ENCODE measurements around the gene TCP11.

The TCP11 gene
- total RNA-seq, result 0 reads per million in 4 donors

GRCh38 chr6:35141007-35141655, at the start of gene TCP11:
Gene TCP11 (minus strand): TSS chr6:35141339. CDS start chr6:35140870, 469 bp downstream.
- DNase-seq, result peak in 1 of 5 donors; percentile 56

- DNase-seq, result no peak
Observed at GRCh38 chr6:35190306-35190705, 49.2 kb upstream of the TCP11 start.

DNA sequence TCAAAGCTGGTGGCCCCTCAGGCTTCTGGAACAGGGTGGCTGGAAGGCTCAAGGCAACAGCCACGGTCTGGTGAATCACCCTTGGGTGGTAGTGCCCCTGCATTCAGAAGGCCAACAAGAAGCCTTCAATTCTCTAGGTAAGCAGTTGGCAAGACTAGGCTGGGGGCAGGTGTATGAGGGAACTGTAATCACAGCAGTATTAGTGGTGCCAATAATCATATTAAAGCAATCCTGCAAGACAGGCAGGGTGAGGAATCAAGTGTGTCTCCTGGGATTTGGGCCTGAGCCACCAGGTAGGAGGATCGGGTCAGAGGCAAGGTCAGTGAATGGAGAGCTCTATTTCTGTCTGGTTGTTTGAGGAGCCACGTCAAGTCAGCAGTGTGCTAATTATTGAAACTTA, 47.7 kb upstream of the TCP11 start:
- DNase-seq, result no peak

DNA sequence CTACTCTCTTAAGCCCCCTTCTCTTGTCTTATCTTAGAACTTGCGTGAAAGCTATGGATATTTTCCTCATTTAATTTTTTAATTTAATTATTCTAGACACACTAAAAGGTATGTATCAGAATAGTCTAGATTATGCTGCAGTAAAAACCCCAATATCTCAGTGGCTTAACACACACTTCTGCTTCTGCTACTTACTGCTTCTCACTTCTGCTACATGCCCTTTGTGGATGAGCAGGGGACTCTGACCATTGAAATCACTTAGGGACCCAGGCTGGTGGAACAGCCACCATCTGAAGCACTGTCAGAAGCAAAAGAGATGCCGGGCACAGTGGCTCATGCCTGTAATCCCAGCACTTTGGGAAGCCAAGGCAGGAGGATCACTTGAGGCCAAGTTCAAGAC, 45.4 kb upstream of the TCP11 start:
- no peak for DNase-seq

DNA sequence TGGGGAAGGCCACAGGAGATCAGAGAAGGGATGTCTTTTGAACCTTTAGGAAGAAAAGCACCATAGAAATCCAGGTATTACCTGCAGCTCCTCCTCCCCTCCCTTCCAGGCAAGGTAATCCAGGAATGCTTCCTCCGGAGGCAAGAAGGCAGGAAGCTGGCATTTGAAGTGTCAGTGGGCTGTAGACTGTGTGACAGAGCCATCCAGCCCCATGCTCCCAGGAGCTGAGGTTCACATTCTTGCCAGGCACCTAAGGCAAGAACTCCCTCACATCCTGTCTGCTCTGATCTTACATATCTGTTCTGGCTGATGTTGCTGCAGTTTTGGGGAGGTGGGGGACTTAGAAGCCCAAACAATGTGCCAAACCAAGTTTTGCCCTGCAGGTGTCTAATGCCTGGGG, 44.8 kb upstream of the TCP11 start:
- DNase-seq, result no peak

DNA sequence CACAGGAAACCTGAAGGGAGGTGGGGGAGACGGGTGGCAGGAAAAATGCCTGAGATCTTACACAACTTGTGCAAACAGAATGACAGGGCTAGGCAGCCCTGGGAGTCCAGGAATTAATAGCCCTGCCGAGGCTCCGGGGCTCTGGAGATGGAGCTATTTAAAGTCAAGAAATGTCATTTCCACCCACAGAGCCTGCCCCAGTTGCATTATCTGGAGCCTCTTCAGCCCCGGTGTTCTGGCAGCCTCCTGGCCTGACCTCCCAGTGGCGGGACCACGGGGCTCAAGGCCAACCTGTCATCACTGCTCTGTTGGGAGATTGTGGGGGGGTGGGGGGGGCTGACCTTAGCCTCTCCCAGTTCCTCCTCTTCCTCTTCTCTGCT, 44.2 kb upstream of the TCP11 start:
- DNase-seq, result no peak

- no peak for DNase-seq
Observed at GRCh38 chr6:35184580-35185301, 43.6 kb upstream of the TCP11 start.

GRCh38 chr6:35183935-35184334, 42.8 kb upstream of the TCP11 start:
- DNase-seq, result no peak

DNA sequence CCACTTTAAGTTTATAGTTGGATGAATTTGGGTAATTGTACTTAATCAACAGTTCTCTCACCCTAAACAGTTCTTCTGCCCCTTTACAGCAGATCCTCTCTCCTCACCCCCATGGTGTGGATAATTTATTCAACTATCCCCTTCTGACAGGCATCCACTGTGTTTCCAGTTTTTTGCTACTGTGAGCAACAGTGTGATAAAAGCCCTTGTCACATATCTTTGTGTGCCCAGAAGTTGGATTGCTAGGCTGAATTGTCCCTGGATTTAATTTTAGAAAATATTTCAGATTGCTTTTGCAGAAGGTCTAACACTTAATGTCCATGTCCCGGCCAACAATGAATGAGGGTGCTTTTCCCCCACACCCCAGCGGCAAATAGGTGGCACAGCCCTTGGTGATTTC, 42.1 kb upstream of the TCP11 start:
- DNase-seq, result no peak

DNA sequence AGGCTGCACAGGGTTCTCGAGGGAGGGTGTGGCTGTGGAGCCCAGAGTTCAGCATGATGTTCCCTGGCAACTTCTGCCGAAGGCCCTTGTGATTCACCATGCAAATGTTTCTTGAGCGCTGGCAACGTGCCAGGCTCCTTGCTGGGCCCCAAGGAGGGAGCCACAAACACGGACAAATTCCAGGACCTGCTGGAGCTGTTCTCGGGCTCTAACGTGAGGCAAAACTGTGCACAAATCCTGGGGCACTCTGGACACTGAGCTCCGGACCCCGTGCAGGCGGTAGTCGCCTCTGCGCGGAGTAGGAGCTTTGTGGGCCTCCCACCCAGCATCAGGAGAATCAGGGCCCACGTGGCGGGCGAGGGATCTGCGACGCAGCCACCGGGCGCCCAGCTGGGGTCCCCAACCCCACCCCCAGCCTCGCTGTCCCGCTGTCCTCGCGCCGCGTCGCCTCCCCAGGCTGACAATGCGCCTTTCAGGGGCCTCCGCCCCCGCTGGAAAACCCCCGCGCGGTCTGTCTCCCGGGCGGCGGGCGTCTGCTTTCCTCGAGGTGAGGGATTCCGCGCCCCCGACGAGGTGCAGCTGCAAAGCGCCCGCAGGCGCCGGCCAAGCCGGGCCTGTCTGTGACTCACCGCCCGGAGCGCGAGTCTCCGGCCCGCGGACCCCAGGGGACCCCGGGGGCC, 40.9 kb upstream of the TCP11 start:
- DNase-seq, result no peak

DNA sequence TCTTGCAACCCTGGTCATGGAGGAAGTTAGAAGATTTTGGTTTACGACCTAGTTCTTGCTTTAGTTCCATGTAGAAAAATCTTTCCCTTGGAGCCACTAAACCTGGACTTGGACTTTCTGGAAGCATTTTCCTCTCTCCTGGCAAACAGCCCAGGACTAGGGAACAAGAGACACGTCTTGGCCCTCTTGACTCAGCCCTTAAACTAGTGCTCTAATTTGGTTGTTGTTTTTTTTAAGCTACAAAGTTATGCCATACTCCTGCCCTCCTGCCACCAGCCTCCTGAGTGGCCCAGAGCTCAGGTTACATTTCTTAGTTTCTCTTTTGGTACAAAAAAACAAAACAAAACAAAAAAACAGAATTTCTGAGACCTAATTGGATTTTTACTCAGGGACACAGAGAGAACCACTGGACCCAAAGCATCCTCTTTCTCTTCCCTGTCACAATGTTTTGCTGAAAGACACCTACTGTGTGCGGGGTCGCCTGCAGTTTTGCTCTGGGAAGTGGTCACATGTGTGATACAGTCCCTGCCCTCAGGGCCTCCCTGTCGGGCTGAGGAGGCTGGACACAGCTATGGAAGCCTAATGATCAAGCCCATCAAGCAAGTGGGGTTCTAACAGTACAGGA, 40.3 kb upstream of the TCP11 start:
- no peak for DNase-seq

DNA sequence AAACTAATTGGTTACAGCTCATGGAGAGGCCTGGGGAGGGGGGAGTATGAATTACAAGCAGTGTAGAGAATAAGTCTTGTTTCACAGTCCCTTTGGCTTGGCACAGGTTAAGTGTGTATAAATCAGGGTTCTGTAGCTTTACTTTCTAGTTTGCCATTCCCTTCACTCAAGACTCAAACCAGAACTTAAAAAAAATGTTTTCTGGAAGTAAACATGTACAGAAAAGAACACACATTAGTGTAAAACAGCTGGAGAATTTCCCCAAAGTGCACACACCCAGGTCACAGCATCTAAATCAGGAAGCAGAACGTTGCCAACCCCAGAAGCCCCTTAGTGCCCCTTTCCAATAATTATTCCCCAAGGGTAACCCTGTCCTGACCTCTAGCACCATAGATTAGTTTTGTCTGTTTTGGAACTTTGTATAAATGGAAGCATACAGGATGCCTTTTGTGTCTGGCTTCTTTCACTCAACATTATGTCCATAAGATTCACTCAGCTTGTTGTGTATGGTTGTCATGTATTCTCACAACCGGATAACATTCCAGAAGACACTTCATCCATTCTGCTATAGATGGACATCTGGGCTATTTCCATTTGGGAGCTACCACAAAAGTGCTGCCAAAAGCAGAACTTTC, 38.9 kb upstream of the TCP11 start:
- no peak for DNase-seq

DNA sequence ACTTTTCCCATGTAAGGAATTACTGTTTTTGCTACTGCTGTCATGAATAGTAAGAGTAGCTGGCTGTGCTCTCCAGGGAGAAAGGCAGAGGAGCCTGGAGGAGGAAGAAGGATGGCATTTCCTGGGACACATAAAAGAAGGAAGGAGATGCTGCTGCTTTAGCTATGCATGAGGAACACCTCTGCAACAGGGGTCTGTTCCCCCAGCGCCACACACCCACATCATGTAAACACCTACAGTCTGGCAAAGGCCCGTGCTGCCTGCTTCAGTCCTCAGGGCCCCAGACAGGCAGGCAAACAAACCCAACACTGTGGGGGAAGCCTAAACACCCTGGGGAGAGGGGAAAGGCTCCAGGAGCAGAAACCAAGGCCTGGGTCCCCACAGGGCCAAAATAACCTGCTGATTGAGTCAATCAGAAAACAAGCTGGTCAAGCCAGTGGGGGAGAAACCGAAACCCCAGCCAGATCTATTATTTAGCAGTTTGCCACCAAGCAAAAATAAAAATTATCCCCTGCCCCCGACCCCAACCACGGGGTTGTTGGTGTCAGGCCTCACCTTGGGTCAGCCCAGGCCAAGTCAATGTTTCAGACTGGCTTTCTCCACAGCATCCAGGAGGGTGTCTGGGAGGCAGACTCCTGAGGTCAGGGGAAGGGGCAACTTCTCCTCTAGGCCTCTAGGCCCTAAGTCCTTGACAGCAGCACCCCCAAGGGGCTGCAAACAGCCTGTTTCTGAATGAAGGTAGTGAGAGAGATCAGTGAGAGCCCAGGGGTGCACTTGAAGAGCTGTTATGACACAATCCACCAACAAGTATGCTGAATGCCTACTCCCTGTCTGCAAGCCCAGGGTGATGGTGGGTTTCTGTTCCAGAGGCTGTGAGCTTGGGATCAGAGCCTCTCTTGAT, 38.0 kb upstream of the TCP11 start:
- peak in 1 of 5 donors; percentile 12 for DNase-seq

GRCh38 chr6:35178012-35178411, 36.9 kb upstream of the TCP11 start:
- no peak for DNase-seq

DNA sequence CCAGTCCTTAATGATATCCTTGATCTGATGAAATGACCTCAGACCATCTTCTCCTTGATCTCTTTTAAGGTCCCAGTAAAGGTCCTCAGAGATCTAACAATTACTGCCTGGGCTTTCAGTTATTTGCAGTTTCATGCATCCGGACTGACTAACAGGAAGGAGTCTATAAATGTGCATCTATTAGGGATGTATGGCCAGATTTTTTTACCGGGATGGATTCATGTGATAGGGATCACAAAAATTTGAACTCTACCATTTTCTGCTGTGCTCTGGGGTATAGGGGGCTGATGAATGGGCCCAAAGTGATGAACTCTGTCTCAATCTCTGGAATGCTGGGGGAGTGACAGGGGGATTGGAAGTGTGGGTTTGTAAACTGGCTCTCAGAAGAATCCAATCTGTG, 36.5 kb upstream of the TCP11 start:
- no peak for DNase-seq

GRCh38 chr6:35177157-35177556, 36.0 kb upstream of the TCP11 start:
- DNase-seq, result no peak

GRCh38 chr6:35176301-35177024, 35.3 kb upstream of the TCP11 start:
- DNase-seq, result no peak

DNA sequence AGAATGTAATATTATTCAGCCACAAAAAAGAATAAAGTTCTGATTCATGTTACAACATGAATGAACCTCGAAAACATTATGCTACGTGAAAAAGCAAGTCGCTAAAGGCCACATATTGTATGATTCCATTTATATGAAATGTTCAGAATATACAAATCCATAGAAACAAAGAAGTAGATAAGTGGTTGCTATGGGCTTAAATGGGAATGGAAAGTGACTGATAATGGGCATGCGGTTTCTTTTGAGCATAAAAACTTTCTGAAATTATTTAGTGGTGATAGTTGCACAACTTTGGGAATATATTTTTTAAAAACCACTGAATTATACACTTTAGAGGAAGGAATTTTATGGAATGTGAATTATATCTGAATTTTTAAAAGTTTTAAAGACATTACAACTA, 33.4 kb upstream of the TCP11 start:
- DNase-seq, result no peak

DNA sequence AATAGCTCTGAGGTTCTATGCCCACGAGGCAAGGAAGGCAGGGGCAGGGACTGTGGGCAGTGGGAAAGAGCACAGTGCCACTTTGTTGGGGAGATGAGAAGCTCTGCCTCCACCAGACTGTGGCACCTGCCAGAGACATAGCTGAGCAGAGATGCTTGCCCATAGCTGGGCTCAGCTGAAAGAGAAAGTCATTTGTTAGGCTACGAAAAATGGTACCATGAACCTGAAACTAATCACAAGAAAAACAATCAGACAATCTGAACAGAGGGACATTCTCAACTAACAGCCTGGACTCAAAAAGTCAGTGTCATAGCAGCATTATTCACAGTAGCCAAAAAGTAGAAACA, 32.9 kb upstream of the TCP11 start:
- no peak for DNase-seq

DNA sequence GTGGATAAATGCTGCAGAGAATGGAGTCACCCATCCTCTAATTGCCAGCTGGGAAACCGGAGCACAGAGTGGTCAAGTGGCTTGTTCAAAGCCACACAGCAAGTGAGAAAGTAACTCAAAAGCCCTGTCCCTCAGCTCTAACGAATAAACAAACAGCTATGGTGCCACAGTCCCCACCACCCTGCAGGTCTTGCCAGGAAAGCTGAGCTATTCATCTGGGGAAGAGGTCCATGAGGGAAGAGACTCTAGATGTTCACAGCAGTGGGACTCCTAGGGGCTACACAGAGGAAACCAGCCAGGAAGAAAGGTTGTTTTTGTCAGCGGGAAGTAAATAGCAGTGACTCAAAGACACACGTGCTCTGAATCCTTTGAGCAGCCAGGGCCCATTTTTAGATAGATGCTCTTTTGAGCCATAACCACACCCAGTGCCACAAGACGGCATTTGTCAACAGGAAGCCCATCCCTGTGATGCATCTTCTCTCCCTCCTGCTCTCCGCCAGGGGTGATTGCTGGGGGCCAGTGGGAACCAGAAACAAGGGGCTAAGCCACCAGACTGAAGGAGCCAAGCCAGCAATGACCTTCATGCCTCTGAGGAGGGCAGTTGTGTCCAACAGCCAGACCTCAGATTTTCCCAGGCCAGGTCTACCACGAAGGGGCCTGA, 32.4 kb upstream of the TCP11 start:
- peak in 1 of 5 donors; percentile 59 for DNase-seq

- no peak for DNase-seq
Observed at GRCh38 chr6:35173044-35173426, 31.9 kb upstream of the TCP11 start.

Measured in T-helper 1 cell (primary cell).